Stimulated activated naive CD4-positive, alpha-beta T cell (primary cell): ENCODE data around the gene TMEM141.
"Not testable (repeated sequence)": the region's sequence is repeated elsewhere in the genome, so short reads cannot be mapped to it uniquely, and the experiment has no call there.

Experiments
- DNase-seq, 6 experiments: peaks; one replicate each; lab custom pipeline; 2025; lab: John Stamatoyannopoulos, UW

TMEM141 gene

GRCh38 chr9:136755302-136756133 is 35.6 kb upstream of the TMEM141 start:
- DNase-seq = not testable (repeated sequence)

DNA sequence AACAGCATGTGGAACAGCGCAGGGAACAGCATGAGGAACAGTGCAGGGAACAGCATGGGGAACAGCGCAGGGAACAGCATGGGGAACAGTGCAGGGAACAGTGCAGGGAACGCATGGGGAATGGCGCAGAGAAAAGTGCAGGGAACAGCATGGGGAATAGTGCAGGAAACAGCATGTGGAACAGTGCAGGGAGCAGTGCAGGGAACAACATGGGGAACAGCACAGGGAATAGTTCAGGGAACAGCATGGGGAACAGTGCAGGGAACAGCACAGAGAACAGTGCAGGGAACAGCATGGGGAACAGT is 35.1 kb upstream of the TMEM141 start:
- DNase-seq = no peak

DNA sequence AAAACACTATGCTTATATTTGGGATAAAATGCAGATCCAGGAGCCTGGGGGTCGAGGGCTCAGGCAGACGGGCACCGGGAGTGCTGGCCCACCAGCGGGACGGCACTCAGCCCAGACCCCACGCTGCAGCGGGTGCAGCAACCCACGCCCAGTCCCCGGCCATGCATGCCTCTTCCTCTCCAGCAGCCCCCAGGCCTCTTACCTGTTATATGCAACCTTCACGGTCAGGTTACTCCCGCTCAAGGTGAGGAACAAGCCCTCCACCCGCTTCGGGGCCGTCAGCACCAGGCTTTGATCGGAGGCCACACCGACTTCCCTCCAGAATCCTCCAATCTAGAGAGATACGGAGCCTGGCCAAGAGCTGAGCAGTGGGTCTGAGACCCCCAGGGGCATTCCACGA is 34.3 kb upstream of the TMEM141 start:
- DNase-seq = no peak

GRCh38 chr9:136757328-136757727 is 33.8 kb upstream of the TMEM141 start:
- DNase-seq = no peak

DNA sequence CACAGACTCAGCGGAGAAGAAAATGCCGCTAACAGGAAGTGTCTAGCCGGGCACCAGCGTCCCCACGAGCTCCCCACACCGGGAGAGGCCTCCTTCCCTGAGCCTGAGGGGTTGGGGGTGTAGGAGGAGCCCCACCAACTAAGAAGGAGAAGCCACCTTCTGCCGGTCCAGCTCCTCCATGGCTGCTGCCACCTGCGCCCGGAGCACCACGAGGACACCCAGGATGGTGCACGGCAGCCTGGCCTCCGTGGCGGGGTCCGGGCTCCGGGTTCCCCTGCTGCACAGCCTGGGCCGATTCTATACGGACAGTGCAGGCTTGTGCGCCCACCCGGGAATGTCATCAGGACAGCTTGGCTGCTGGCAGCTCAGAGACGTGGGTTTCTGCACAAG is 33.4 kb upstream of the TMEM141 start:
- no peak for DNase-seq

DNA sequence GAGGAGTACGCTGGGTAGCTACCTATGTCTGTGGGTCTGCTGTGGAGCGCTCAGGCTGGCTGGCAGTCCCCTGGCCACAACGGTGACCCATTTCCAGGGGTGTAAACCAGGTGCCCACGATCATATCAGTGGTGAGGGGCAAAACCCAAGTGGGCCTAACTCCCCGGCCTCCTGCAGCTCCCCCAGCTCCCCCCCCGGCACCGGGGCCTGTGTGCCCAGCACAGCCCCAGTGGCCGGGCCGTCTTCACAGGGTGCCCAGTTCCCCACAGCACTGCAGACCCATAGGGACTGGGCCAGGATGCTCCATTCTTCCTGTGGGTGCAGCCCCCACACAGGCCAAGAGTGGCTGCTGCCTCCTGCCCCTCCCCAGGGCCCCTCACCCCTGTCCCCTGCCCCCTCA is 32.1 kb upstream of the TMEM141 start:
- DNase-seq = no peak

DNA sequence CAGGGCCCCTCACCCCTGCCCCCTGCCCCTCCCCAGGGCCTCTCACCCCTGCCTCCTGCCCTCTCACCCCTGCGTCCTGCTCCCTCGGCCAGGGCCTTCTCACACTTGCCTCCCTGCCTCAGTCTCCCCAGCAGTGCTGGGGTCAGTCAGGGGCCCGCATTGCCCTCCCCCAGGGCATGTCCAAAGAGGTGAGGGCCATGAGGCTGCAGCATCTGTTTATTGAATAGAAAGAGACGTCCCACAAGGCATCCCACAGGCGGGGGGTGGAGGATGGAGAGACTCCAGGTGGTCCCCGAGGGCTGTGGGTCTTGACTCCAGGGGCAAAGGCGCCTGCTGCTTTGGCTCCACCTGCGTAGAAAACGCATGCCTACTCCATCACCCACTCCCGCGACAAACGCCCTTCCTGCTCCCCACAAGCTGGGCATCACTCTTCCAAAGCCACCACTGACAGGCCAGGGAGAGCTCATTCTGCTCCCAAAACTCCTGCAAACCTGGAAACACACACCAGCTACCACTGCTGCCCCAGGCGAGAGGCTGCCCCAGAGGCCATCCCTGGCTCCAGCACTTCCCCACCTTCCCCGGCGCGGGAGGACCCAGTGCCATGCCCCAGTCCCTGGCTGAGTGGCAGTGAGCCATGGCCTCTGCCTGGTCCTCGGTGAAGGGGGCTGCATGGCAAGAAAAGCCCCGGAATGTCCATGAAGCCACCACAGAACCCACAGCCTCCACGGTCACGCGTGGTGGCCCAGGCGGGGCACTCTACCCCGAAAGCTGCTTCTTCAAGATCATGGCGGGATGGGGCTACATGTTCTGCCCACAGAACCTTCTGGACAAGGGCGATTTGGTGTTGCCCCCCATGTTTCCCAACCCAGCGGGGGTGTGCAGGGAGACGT is 31.5 kb upstream of the TMEM141 start:
- DNase-seq = no peak

- no peak for DNase-seq
Measured at GRCh38 chr9:136760424-136760823, 30.7 kb upstream of the TMEM141 start.

- DNase-seq = not testable (repeated sequence)
Measured at GRCh38 chr9:136760834-136761544, 30.2 kb upstream of the TMEM141 start.

- no peak for DNase-seq
Measured at GRCh38 chr9:136761545-136761981, 29.6 kb upstream of the TMEM141 start.

GRCh38 chr9:136762221-136762691 is 28.9 kb upstream of the TMEM141 start:
- DNase-seq = no peak

GRCh38 chr9:136762915-136763648 is 28.1 kb upstream of the TMEM141 start:
- DNase-seq = peak in 5 of 6 experiments; percentile 10 to 48 (median 33)

DNA sequence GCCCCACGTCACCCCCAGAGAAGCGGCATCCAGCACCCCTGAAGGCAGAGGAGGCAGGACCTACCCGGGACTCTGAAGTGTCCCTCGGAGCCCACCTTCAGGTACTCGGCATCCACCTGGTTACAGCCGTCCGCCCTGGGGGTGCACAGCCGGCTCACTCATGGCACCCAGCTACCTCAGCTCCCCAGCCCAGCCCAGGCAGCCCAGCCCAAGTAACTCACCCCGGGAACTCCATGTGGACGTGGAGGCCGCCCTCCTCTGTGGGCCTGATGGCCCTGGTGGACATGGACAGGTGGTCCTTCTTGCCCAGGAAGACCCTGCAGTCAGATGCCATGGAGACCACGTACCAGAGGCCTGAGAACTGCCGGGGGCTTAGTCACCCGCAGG is 27.5 kb upstream of the TMEM141 start:
- no peak for DNase-seq

DNA sequence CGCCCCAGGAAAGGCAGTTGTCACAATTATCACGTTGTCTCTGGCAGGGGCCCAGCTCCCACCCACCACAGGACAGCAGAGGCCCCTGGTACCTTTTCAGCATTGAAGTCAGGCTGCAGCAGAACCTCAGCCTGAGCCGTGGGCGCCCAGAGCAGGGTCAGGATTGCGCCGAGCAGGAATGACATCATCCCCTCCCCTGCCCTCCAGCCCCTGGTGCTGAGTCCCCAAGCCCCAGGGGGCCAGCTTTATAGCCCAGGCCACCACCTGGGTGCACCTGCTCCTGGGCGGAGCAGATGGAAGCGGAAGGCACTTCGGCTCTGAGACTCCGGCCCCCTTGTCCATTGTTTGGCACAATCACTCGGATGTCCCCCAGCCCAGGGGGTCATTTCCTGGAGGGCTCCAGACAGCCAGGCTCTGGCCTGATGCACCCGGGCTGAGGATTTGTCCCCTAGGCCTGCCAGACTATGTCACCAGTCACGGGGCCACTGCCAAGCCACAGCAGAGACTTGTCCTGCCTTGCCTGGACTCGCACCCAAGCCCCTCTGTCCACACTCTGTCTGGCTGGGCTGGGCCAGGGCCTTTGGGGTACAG is 26.7 kb upstream of the TMEM141 start, which contains the start of gene LCN15:
LCN15 (minus strand) TSS at position 218 of the 591 bp plus-strand sequence; CDS start at position 188, 30 bp downstream.
- DNase-seq = no peak

- DNase-seq = no peak
Measured at GRCh38 chr9:136765041-136765440, 26.1 kb upstream of the TMEM141 start.

DNA sequence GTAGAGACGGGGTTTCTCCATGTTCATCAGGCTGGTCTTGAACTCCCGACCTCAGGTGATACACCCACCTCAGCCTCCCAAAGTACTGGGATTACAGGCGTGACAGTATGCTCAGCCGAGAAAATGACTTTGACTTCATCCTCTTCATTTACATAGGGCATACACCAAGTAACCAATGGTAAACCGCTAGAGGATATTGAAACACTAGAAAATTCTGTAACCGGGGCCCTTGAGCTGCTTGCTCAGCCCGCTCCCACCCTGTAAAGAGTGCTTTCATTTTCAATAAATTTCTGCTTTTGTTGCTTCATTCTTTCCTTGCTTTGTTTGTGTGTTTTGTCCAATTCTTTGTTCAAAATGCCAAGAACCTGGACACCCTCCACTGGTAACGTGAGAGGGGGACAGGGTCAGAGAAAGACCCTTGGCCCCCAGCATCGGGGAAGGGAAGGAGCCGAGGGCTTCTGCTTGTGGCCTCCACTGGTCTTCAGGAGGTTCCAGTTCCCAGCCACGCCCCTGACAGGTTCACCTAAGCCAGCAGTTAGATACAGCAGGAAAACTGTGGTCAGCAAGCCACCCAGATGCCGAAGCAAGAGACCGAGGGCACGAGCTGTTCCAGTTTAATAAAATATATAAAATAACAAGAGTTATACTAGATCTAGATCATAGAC is 25.3 kb upstream of the TMEM141 start:
- DNase-seq = not testable (repeated sequence)

DNA sequence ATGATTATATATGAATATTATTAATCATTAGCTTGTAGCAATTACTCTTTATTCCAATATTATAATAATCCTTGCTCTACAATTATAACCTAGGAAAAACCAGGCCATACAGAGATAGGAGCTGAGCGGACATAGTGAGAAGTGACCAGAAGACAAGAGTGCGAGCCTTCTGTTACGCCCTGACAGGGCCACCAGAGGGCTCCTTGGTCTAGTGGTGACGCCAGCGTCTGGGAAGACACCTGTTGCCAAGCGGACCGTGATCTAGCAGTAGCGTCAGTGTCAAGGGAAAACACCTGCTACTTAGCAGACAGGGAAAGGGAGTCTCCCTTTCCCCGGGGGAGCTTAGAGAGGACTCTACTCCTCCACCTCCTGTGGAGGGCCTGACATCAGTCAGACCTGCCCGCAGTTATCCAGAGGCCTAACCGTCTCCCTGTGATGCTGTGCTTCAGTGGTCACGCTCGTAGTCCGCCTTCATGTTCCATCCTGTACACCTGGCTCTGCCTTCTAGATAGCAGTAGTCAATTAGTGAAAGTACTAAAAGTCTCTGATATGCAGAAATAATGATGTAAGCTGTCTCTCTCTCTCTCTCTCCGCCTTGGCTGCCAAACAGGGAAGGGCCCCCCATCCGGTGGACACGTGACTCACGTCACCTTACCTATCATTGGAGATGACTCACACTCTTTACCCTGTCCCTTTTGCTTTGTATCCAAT is 24.6 kb upstream of the TMEM141 start:
- DNase-seq = peak in 1 of 6 experiments; percentile 20

- peak in 5 of 6 experiments; percentile 12 to 40 (median 20) for DNase-seq
Measured at GRCh38 chr9:136769710-136770191, 21.4 kb upstream of the TMEM141 start.

DNA sequence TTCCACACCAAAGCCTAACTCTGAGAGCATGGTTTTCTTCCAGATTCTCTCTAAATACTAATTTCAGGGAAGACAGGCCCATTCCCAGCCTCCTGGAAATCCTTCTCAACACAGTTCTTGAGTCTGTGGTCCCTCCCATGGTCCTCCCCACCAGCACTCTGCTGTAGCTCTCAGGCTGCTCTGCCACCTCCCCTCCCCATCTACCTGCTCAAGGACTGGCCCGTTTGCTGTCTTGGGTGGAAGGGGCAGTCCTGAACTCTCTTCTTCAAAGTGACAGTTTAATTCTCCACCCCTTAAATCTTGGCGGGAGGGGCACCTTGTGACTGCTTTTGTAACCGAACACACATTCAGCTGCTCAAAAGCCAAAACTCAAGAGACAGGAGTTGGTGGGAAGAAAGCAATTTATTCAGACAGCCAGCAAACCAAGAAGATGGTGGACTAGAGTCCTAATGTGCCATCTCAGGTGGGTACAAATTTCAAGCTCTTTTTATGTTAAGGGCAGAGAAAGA is 19.2 kb upstream of the TMEM141 start:
- no peak for DNase-seq
